GM08714 (cell line): ENCODE measurements around the gene SPNS1.
"Not testable (repeated sequence)": the region's sequence is repeated elsewhere in the genome, so short reads cannot be mapped to it uniquely, and the experiment has no call there.

ENCODE experiments used
- H3K4me3 ChIP-seq: fragments of 200-500 bp; sonication (Bioruptor generic); 2 replicates; pipeline ENCODE4 v1.5.1; 2014; ENCODE audit warnings: mild to moderate bottlenecking, low read length, inconsistent platforms
- ZNF274 ChIP-seq: IDR thresholded peaks from 2 replicates; pipeline ENCODE4 v1.6.1; 2012; ENCODE audit warnings: mild to moderate bottlenecking, low read depth, low read length

The SPNS1 gene

DNA sequence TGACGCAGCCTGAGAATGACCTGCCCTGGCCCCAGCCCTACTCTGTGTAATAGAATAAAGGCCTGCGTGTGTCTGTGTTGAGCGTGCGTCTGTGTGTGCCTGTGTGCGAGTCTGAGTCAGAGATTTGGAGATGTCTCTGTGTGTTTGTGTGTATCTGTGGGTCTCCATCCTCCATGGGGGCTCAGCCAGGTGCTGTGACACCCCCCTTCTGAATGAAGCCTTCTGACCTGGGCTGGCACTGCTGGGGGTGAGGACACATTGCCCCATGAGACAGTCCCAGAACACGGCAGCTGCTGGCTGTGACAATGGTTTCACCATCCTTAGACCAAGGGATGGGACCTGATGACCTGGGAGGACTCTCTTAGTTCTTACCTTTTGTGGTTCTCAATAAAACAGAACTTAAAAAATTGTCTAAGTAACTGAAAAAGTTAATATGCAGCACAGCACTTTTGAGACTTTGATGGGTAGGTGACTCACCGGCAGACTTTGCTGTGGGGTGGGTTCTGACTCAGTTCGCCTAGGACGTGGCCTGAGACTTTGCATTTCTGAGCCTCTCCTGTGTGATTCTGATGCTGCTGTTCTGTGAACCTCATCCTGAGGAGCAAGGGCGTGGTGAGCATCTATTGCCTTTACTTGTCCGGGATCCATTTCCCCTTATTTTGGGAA, 15.9 kb downstream of the SPNS1 start:
- TF ChIP-seq ZNF274, result no peak
- no peak overlapping the region for H3K4me3 ChIP-seq

DNA sequence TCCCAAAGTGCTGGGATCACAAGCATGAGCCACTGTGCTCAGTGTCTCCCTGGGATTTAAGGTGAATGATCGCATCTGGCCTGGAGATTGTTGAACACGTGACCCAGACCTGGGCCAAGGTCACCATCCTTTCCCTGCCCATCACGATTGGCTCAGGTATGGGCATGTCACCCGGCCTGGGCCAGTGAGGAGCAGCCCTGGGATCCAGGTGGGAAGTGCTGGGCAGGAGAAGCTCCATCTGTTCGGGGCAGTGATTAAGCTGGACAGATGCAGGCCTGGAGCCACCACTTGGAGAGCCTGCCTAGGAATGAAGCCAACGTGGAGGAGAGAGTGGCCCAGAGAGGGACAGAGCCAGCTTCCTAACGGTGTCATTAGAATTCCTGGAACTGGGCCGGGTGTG, 17.1 kb downstream of the SPNS1 start:
- no peak for TF ChIP-seq ZNF274
- H3K4me3 ChIP-seq, result no peak overlapping the region

DNA sequence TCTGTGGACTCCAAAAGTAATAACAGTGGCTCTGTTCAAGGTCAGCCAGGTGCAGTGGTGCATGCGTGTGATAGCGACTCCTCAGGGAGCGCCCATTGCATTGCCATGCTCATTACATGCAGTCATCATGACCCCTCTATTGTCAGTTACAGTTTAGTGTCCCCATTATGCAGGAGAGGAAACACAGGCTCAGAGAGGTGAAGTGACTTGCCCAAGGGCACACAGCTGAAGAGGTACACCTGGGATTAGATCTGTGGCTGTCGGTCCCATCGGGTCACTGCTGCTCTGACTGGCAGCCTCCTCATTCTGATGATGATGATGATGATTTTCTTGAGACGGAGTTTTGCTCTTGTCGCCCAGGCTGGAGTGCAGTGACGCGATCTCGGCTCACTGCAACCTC, 17.9 kb downstream of the SPNS1 start:
- H3K4me3 ChIP-seq, result no peak overlapping the region
- no peak for TF ChIP-seq ZNF274

DNA sequence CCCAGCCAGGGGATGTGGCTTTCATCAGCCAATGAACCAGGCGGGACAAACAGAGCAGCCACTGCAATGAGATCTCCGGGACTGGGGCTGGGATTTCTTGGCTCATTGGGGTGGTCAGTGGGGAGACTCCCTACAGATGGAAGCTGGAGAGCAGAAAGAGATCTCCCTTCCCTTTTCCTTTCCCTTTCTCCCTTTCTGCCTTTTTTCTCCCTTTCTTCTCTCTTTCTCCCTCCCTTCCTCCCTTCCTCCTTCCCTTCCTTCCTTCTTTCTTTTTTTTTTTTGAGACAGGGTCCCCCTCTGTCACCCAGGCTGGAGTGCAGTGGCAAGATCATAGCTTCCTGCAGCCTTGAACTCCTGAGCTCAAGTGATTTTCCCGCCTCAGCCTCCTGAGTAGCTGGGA, 24.3 kb downstream of the SPNS1 start:
- H3K4me3 ChIP-seq, result no peak overlapping the region
- no peak for TF ChIP-seq ZNF274

DNA sequence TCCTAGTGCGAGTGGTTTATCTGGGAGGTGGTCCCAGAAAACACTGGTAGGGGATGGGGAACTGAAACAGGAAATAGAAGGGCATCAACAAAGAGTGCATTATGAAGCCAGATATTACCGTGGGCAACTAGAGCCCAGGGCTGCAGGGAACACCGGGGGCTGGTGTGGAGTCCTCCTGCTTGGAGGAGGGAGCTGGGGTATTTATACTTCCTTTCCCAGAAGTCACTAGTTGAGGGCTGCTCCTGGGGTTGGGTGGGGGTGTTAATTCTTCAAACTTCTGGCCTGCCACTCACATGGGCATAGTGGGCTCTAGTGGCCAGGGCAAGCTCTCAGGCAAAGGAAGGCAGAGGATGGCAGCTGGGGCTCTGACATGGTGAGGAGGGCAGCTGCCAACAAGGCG, 25.0 kb downstream of the SPNS1 start:
- H3K4me3 ChIP-seq, result no peak overlapping the region
- no peak for TF ChIP-seq ZNF274

DNA sequence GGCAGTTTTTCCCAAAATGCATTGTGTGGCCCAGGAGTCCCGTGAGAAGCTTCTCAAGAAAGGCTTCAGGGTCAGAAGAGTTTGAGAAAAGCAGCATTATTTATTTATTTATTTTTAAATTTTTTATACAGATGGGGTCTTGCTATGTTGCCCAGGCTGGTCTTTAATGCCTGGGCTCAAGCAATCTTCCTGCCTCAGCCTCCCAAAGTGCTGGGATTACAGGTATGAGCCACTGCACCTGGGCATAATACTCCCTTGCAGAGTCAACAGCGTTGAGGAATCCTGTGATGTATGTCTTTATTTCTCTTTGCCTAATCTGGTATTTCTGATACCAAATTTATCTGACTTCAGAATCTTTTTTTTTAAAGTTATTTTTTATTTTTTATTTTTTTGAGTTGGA, 25.4 kb downstream of the SPNS1 start:
- H3K4me3 ChIP-seq, result no peak overlapping the region
- no peak for TF ChIP-seq ZNF274

DNA sequence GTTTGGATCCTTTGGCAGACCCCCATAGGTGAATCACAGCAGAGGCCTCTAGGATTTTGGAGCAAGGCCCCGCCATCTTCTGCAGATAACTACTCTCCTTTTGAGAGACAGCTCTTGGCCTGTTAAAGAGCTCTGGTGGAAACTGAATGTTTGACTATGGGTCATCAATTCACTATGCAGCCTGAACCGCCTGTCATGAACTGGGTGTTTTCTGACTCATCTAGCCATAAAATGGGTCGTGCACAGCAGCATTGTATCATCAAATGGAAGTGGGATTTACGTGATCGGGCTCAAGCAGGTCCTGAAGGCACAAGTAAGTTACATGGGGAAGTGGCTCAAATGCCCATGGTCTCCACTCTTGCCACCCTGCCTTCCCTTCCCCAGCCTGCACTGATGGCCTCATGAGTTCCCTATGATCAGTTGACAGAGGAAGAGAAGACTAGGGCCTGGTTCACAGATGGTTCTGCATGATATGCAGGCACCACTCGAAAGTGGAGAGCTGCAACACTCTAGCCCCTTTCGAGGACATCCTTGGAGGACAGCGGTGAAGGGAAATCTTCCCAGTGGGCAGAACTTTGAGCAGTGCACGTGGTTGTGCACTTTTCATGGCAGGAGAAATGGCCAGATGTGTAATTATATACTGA, 30.0 kb downstream of the SPNS1 start:
- not testable (repeated sequence) for H3K4me3 ChIP-seq

DNA sequence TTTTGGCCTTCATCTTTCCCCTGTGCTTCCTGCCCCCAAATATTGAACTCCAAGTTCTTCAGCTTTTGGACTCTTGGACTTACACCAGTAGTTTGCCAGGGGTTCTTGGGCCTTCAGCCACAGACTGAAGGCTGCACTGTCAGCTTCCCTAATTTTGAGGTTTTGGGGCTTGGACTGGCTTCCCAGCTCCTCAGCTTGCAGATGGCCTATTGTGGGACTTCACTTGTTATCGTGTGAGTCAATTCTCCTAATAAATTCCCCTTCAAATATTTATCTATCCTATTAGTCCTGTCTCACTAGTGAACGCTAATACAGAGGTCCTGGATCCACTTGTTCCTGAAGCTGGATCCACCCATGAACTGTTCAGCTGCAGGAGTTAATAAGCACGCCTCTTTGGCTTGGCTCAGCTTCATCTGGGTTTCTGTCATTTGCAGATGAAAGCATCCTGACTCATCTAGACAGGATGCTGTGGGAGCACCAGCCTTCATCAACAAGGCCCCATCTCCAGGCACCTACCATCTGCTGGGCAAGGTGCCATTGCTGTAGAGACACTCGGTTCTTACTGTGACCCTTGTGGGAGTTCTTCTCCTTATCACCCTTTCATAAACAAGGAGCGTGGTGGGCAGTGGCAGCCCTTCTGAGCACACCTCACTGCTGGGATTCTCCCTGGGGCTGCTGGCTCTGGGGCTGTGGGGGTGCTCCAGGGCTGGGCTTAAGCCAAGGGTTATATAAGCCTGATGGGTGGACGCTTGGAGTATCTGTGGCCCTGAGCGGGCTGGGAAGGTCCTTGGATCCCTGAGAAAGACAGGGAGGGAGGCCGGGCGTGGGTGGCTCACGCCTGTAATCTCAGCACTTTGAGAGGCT, 33.4 kb downstream of the SPNS1 start:
- no peak for TF ChIP-seq ZNF274
- no peak overlapping the region for H3K4me3 ChIP-seq

DNA sequence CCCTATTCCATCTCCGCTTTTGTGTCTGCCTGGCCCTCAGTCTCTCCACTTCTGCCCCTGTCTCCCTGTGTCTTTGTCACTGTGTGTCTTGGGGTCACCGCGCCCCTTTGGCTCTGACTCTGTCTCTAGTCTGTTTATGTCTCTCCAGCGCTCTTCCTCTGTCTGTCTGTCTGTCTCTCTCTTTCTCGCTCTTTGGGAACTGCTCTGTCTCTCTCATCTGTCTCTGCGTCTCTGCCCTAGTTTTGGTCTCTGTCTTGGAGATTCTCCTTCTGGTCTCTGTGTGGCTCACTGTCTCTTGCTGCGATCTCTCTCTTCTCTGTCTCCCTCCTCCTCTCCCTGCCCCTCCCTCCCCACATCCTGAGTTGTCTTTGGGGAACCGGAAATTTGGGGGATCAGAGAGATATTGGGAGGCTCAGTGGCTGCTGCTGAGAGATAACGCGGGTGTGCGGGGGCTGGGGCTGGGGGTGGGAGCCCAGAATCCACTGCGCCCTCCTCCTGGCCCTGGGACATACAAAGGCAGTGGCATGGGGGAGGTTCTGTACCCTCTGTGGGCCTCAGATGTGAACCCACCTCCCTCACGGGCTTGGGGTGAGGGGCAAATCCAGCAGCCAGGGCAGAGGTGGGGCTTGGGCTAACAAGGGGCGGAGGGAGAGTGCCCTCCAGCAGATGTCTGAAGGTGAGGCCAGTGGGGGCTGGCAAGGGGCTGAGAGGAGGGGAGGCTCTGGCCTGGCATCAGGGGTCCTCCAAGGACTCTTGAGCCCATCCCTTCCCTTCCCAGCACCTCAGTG, 34.7 kb downstream of the SPNS1 start:
- no peak overlapping the region for H3K4me3 ChIP-seq
- no peak for TF ChIP-seq ZNF274

DNA sequence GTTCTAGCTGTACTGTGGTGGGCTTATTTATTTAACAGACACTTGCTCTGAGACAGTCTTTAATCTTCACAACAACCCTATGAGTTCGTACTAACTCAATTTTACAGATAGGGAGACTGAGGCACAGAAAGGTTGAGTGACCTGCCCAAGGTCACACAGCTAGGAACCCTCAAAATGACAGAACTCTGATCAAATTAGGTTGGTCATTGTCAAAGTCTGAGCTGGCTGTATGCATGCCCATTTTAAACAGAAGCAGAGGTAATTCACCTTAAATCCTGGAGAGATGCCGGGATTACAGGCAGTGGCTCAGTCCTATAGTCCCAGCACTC, 35.2 kb downstream of the SPNS1 start:
- TF ChIP-seq ZNF274, result no peak
- H3K4me3 ChIP-seq, result no peak overlapping the region

DNA sequence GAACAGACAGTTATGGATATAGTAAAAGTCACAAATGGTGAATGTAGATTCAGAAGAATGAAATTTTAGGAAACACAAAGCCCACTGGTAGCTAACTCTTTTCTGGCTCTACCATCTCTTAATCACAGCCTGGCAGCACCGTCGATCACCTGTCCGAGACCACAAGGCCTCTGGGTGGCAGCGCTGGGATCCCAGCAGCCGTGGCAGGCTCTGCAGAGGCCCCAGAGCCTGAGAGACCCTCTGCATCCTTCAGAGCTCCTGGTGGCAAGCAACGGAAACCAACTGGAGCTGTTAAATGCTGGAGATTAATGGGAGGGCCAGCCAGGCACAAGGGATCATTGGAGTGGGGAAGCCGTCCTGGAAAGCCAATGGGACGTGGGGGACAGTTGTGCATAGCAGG, 36.5 kb downstream of the SPNS1 start:
- H3K4me3 ChIP-seq, result no peak overlapping the region
- TF ChIP-seq ZNF274, result no peak

DNA sequence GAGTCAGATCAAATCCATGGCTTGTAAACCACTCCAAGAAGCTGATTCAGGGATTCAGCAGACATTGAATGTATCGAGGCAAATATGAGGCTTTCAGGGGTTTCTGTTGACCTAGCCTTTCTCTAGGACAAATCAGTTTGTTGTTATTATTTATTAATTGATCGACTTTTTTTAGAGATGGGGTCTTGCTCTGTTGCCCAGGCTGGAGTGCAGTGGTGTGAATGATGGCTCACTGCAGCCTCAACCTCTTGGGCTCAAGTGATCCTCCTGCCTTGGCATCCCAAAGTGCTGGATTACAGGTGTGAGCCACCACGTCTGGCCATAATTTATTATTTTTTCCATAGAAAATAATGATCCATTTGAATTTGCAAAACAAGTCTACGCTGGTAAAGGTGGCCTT, 37.3 kb downstream of the SPNS1 start:
- H3K4me3 ChIP-seq, result no peak overlapping the region
- no peak for TF ChIP-seq ZNF274

DNA sequence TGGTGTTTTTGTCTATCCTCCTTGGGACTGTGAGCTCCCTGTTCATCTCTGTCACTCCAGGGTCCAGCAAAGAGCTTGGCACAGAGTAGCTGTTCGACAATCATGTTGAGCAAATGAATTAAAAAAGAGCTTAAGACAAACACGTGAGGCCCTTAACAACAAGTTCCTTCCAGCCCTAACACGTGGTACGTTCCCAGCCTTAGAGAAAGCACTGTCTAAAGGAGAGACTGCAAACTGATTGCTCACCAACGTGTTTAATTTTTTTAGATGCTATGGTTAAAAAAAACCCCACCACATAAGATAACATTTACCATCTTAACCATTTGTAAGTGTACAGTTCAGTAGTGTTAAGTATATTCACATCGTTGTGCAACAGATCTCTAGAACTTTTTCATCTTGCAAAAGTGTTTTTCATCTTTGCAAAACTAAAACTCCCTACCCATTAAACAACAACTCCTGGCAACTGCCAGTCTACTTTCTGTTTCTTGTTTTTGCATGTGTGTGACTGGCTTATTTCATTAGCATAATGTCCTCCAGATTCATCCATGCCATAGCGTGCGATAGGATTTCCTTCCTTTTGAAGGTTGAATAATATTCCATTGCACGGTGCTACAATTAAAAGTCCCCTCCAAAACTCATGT, 38.5 kb downstream of the SPNS1 start:
- TF ChIP-seq ZNF274, result no peak
- H3K4me3 ChIP-seq, result no peak overlapping the region

DNA sequence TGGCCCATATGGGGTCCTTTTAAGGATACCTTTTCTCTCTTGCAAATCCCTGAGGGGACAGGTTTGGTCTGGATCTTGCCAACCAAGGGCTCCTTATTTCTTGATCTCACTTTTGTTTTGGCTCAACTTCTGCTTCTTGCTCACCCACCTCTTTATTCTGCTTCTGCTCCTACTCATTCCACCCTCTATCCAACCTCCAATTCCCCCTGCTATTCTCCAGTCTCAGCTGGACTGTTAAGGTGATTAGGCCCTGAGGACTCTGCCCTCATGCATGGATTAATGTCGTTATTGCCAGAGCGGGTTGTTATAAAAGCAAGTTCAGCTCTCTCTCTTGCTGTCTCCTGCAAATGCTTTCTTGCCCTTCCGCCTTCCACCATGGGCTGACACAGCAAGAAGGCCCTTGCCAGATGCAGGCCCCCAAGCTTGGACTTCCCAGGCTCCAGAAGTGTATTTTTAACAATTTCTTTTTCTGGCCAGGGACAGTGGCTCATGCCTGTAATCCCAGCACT, 40.0 kb downstream of the SPNS1 start:
- TF ChIP-seq ZNF274, result no peak
- H3K4me3 ChIP-seq, result no peak overlapping the region

DNA sequence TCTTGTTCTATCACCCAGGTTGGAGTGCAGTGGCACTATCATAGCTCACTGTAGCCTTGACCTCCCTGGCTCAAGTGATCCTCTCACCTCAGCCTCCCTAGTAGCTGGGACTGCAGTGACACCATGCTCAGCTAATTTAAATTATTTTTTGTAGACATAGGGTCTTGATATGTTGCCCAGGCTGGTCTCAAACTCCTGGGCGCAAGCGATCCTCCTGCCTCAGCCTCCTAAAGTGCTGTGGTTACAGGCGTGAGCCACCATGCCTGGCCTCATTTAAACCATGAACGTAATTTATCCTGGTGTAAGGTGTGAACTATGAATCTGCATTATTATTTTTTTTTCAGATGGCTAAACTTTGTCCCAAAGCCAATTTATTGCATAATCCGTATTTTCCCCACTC, 47.6 kb downstream of the SPNS1 start:
- TF ChIP-seq ZNF274, result no peak

More for the DNA sequence above, 47.6 kb downstream of the SPNS1 start:
- H3K4me3 ChIP-seq, result no peak overlapping the region
